Endothelial cell of umbilical vein (primary cell): ENCODE data around the gene CXADR.

Experiments used
- CTCF ChIP-seq, 2 donors: IDR thresholded peaks; 1 replicate in 1 of 2; 2 replicates in 1 of 2; pipeline ENCODE4 v1.5.1; 2011; ENCODE audit warnings: low read length in 2 of 2, mild to moderate bottlenecking in 2 of 2, moderate library complexity in 2 of 2, control low read depth in 1 of 2, inconsistent platforms in 1 of 2, low read depth in 1 of 2; ENCODE audit not compliant: insufficient read depth in 1 of 2; ENCODE audit errors: extremely low read depth in 1 of 2
- EZH2 ChIP-seq: IDR thresholded peaks from 2 replicates; pipeline ENCODE4 v1.6.1; 2012; ENCODE audit warnings: borderline replicate concordance, low read depth, mild to moderate bottlenecking, moderate library complexity, low read length, inconsistent platforms; ENCODE audit not compliant: severe bottlenecking
- FOS ChIP-seq: IDR thresholded peaks from 2 replicates; pipeline ENCODE4 v1.6.1; 2011; ENCODE audit warnings: mild to moderate bottlenecking, low read length, moderate library complexity, borderline replicate concordance; ENCODE audit not compliant: insufficient read depth
- JUN ChIP-seq: IDR thresholded peaks from 2 replicates; pipeline ENCODE4 v1.6.1; 2011; ENCODE audit warnings: borderline replicate concordance, low read depth; ENCODE audit not compliant: insufficient read length, insufficient read depth
- MAX ChIP-seq: IDR thresholded peaks from 2 replicates; pipeline ENCODE4 v1.6.1; 2011; ENCODE audit not compliant: insufficient read depth, insufficient read length
- MYC ChIP-seq: IDR thresholded peaks from one replicate; pipeline ENCODE4 v1.6.1; 2011; ENCODE audit warnings: mild to moderate bottlenecking, low read depth, low read length
- POLR2A ChIP-seq: IDR thresholded peaks from 2 replicates; pipeline ENCODE4 v1.6.1; 2012; ENCODE audit warnings: low read depth, mild to moderate bottlenecking, control low read depth, low read length
- POLR2AphosphoS5 ChIP-seq: IDR thresholded peaks from 2 replicates; pipeline ENCODE4 v1.6.1; 2012; ENCODE audit warnings: low read depth, mild to moderate bottlenecking, control low read depth, low read length, moderate library complexity; ENCODE audit not compliant: insufficient read depth

DNA sequence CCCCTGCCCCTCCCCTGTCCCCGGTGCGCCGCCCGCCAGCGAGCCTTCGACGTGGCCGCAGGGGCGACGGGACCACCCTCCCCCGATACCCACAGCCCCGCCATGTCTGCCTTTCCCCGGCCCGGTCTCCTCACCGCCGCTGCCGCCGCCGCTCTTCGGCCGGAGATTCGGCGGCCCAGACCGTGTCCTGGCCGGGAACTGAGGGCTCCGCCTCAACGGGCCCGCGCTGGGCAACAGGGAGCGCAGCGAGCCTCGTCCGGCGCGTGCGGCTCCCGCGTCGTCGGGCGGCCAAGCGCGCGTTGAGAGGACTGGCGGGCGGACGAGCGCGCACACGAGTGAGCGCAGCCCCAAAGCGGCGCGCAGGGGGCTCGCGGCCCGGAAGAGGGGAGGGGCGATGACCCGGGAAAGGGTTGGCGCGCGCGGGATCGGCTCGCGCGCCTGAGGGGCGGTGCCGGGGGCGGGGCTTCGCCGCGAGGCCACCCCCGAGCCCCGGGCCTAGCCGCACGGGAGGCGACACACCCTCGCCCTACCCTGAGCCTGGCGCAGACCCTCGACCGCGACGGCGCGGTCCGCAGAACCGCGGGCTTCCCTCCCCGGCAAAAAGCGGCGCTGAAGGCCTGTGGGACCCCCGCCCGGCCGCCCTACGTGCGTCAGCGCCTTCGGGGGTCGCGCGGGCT lies 99.9 kb downstream of the CXADR start, which contains the start of gene BTG3:
- TF ChIP-seq POLR2AphosphoS5 (peak; percentile 65), CTCF (IDR thresholded peaks at IDR 0.05; ENCODE audit: extremely low read depth in 1 of 2, insufficient read depth in 1 of 2, low read depth in 1 of 2, low read length in 2 of 2) (no peak), EZH2 (no peak), JUN (no peak), POLR2A (peak; percentile 74), MYC (no peak), FOS (no peak), MAX (no peak)
